DMS53 treated with DMSO at 0.1 percent for 48 hours (cell line): ENCODE results near the gene UNC13B.
"Not testable (repeated sequence)": the region's sequence is repeated elsewhere in the genome, so short reads cannot be mapped to it uniquely, and the experiment has no call there.

Source experiments
- DNase-seq: peaks from one replicate; lab custom pipeline; 2025; ENCODE audit not compliant: unreplicated experiment; lab: John Stamatoyannopoulos, UW

The UNC13B gene

GRCh38 chr9:35366627-35367026, 204.8 kb downstream of the UNC13B start:
- no peak for DNase-seq

- DNase-seq: no peak
Observed at GRCh38 chr9:35367451-35367850, 205.6 kb downstream of the UNC13B start.

- DNase-seq: no peak
Observed at GRCh38 chr9:35370241-35370640, 208.4 kb downstream of the UNC13B start.

GRCh38 chr9:35374436-35374835, 212.6 kb downstream of the UNC13B start:
- no peak for DNase-seq

- no peak for DNase-seq
Observed at GRCh38 chr9:35374910-35375309, 213.1 kb downstream of the UNC13B start.

DNA sequence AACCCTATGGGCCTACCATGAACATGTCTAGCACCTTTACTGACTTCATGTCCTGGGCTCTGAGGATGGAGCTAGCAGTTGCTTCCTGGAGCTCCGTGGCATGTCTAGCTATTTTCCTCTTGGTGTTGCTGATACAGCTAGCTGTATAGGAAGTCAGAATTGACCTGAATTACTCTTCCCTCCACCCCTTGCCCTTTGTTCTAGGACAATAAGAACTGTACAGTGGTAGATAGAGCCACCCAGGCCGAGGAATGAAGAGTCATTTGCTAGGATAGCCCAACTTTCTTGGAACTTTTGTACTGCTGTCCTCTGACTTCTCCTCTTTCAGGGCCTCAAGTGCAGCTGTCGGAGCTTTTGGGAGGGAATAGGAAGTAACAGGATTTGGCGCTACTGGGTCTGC, 218.2 kb downstream of the UNC13B start:
- no peak for DNase-seq

DNA sequence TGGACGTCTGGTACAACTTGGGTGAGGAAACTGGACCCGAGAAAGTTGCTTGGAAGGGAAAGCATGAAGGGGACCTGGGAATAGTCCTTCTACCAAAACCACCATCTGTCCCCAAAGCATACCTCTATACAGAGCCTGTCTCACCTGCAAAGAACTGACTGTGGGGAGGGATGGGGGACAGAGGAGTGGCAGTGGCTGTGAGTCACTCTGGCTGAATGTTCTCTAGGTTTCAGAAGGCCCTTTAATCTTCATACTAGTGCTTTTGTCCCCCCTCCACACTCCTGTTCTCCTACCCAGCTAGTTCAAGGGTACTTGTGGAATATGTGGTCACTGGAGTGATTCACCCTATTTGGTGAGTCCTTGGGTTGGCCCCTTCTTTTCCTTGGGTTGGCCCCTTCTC, 218.8 kb downstream of the UNC13B start:
- no peak for DNase-seq

- DNase-seq: no peak
Observed at GRCh38 chr9:35385042-35385441, 223.2 kb downstream of the UNC13B start.

DNA sequence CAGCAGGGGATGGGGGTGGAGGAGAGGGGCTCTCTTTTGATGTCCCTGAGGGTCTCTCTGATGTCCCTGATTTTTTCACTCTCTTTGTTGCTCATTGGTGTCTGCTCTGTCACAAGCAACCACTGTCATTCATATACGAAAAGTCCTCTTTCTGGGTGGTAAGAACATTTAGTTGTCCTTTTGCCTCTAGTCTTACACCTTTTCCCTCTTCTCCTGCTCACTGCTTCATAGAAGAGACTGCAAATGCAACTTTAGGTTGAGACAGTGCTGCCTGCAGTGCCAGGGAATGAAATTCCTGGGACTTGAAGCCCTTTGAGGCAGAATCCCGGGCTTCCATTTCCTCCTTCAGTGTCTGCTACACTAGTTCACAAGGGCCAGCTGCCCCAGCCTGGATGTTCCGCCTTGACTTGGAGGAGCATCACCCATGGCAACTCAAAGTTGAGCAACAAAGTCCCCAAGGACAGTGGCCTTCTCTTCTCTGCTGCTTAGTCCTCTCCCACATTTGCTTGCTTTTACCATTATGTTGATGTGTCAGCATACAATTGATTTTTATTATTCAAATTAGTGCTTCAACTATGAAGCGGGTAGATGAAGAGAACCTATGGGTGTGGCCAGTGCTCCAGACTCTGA, 233.4 kb downstream of the UNC13B start:
- no peak for DNase-seq

- peak; percentile 13 for DNase-seq
Observed at GRCh38 chr9:35395706-35396101, 233.9 kb downstream of the UNC13B start.

- no peak for DNase-seq
Observed at GRCh38 chr9:35396560-35397215, 234.9 kb downstream of the UNC13B start.

- DNase-seq: no peak
Observed at GRCh38 chr9:35397216-35397698, 235.4 kb downstream of the UNC13B start.

DNA sequence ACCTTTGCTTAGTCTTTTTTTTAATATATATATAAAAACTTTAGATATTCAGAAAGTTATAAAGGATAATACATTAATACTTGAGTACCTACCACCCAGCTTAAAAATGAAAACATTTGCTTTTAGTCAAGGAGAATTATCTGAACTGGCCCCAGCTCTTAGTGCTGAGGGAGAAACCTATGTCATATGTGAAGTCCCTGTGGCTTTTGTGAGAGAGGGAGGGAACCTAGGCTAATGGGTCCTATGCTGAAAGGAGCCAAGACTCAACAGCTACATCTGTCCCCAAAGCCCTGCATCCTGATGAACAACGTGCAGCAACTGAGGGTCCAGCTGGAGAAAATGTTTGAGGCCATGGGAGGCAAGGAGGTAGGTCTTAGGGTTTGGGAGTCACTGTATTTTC, 236.1 kb downstream of the UNC13B start:
- no peak for DNase-seq

DNA sequence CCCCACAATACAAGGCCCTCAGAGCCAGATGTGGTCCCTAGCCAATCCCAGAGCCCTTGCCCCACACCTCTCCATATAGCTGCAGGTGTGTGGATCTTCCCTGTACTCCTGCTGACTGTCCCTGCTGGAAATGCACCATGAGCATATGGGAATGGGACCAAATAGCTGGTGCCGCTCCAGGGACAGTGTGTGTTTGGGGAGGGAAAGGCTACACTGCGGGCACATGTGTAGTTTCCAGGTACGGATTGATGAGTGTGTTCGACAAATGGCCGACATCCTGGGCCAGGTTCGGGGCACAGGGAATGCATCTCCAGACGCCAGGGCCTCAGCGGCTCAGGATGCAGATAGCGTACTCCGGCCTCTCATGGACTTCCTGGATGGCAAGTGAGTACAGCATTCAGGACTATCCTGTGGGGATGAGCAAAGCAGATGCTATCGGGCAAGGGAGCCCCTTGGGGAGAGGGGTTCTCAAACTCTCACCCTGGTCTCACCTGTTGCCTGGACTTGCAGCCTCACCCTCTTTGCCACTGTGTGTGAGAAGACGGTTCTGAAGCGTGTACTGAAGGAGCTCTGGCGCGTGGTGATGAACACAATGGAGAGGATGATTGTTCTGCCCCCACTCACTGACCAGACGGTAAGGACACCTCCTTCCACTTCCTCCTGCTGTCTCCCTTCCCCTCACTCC, 237.0 kb downstream of the UNC13B start:
- DNase-seq: no peak

DNA sequence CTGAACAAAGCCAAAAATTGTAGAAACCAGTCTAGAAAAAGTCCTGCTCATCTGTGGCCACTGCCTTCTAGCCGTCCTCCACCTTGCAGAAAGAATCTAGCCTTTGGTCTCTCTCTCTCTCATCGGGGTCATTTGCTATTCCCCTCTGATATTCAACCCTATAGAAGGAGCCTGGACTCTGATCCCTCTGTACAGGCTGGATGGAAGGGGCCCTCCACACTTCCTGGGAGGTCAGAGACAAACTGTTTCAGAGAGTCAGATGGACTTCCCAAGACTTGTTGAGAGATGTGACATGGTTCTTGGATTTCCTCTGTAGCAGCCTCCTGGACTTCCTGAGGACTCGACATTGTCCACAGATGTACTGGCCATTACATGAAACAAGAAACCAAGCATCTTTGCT, 243.1 kb downstream of the UNC13B start:
- no peak for DNase-seq

- DNase-seq: no peak
Observed at GRCh38 chr9:35406183-35406959, 244.6 kb downstream of the UNC13B start.

DNA sequence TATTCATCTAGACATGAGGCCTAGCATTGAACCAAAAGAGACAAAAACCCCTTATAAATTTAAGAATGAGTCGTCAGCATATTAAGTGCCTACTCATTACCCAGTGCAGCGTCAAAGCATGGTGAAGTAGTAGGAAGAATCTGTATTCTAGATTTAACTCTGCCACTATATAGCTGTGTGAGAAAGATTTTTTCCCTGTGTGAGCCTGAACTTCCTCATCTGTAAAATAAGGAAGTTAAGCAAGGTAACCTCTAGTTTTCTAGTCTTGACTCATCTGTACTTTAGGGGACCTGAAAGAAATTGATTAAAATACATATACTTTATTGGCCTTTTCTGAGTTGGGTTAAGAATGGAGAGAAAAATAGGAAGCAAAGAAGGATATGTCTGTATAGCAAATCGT, 246.0 kb downstream of the UNC13B start:
- no peak for DNase-seq

DNA sequence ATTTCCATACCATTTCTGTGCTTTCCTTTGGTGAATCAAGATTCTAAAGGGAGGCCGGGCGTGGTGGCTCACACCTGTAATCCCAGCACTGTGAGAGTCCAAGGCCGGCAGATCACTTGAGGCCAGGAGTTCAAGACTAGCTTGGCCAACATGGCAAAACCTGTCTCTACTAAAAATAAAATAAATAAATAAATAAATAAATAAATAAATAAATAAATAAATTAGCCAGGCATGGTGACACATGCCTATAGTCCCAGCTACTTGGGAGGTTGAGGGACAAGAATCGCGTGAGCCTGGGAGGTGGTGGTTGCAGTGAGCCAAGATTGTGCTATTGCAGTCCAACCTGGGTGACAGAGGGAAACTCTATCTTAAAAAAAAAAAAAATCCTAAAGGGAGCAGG, 247.6 kb downstream of the UNC13B start:
- DNase-seq: not testable (repeated sequence)

DNA sequence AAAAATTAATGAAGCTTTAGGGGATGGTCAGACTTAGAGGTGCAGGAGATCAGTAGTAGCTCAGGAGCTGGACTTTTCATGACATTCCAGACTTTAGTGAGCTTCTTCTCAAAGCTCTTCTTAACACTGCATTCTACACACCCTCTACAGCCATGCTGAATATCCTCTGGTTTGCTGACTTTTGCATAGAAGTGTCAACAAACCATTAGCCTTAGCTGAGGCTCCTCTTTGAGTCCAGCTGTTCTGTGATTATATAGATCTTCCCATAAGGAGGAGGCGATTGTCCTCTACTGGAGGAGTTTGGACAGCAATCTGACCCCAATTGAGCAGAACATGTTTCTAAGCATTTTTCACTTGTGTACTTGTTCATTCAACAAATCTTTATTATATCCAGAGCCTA, 253.1 kb downstream of the UNC13B start:
- no peak for DNase-seq

DNA sequence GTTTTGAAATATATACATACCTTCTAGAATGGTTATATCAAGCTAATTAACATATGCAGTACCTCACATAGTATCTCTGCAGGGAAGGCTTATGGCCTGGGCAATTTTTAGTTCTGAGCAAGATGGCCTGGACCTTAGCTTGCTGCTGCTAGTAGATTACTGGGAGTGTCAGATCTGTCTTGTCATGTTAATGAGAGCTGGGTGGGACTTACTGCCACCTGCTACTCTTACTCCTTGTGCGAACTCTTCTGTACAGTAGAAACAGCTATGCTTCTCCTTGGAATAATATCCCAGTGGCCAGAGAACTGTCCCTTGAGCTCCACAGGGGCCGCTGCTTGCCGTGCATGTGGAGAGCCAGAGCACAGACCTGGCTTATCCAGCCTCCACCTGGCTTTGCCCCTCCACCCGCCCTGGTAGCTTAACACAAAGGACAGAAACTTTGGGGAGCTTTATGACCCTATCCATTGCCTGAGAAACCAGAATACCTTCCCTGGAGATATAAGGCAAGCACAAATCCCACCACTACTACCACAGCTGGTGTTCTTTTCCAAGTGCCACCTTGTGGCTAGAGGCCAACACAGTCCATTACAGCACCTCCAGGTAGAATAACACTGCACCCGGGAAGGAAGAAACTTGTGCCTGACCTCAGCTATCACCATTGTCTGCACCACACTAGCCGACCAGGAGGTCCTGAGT, 253.7 kb downstream of the UNC13B start:
- no peak for DNase-seq

GRCh38 chr9:35416098-35416427, 254.3 kb downstream of the UNC13B start:
- DNase-seq: no peak
